Endothelial cell of umbilical vein (primary cell): ENCODE results near the gene COL18A1. TPM values are rescaled to one million over a fixed set of nuclear protein-coding genes. Genes with fewer than 3 reads are reported as not detected.

Experiments used
- Bru-seq: library from RNA; stranded (reverse); fragments of 400-500 nt; gene quantifications from one replicate; lab custom pipeline; 2021; lab: Mats Ljungman, UMichigan
- BruChase-seq, 2 experiments: library from RNA; stranded (reverse); fragments of 400-500 nt; gene quantifications; one replicate each; lab custom pipeline; 2021; lab: Mats Ljungman, UMichigan
- BruUV-seq: library from RNA; stranded (reverse); fragments of 400-500 nt; replicated peaks from 2 replicates; lab custom pipeline; 2021; lab: Mats Ljungman, UMichigan
- CTCF ChIA-PET: fragments of 300-600, 350-600 bp; sonication (Branson Sonifier 250); formaldehyde crosslinking; loops from one replicate; lab custom pipeline; 2021; ENCODE audit warnings: antibody characterized with exemption, inconsistent platforms; lab: Charles Lee
- POLR2A ChIA-PET: fragments of 300-600, 350-600 bp; sonication (Branson Sonifier 250); formaldehyde crosslinking; loops from one replicate; lab custom pipeline; 2021; ENCODE audit warnings: antibody characterized with exemption, inconsistent platforms; lab: Charles Lee
- DNase-seq: peaks from one replicate; pipeline ENCODE4 v3.0.0-alpha.2; 2011; ENCODE audit warnings: low read depth, low spot score
- FAIRE-seq: peaks from 2 replicates; lab custom pipeline; 2011; peaks lifted over from hg19 to GRCh38; lab: Jason Lieb, UNC
- H2AFZ ChIP-seq: 2 replicates; pipeline ENCODE4 v1.6.0; 2012; ENCODE audit warnings: low read depth, low read length, control low read depth, inconsistent platforms
- H3K27ac ChIP-seq: 2 replicates; pipeline ENCODE4 v1.5.1; 2011; ENCODE audit warnings: low read depth, mild to moderate bottlenecking, control low read depth, low read length, moderate library complexity; ENCODE audit not compliant: insufficient read depth
- H3K27me3 ChIP-seq, 2 experiments: 2 replicates each; pipeline versions ENCODE4 v1.6.0 to v1.6.1; 2011; ENCODE audit warnings: low read length in 2 of 2, mixed read lengths in 1 of 2; ENCODE audit not compliant: control insufficient read depth in 2 of 2, insufficient read depth in 2 of 2
- H3K36me3 ChIP-seq, 2 experiments: 2 replicates in 1 of 2; 3 replicates in 1 of 2; pipeline ENCODE4 v1.5.1; 2011; ENCODE audit warnings: low read length in 2 of 2, mild to moderate bottlenecking in 1 of 2, moderate library complexity in 1 of 2; ENCODE audit not compliant: control insufficient read depth in 2 of 2, insufficient read depth in 2 of 2; ENCODE audit errors: extremely low read depth in 1 of 2
- H3K4me1 ChIP-seq: 3 replicates; pipeline ENCODE4 v1.5.1; 2011; ENCODE audit warnings: mild to moderate bottlenecking, low read length; ENCODE audit not compliant: control insufficient read depth, insufficient read depth; ENCODE audit errors: extremely low read depth
- H3K4me2 ChIP-seq: 2 replicates; pipeline ENCODE4 v1.6.1; 2011; ENCODE audit warnings: low read length, control low read depth, mixed read lengths; ENCODE audit not compliant: insufficient read depth
- H3K4me3 ChIP-seq, 3 experiments: fragments of 200-600 bp in 1 of 3; sonication (generic), shearing (Covaris generic) in 1 of 3; replicated peaks in 1 of 3; 2 replicates each; pipeline ENCODE4 v1.5.1; 2011 to 2016; ENCODE audit warnings: control low read depth in 3 of 3, low read length in 3 of 3, mild to moderate bottlenecking in 2 of 3, inconsistent platforms in 1 of 3, low read depth in 1 of 3, moderate library complexity in 1 of 3; ENCODE audit not compliant: insufficient read depth in 1 of 3
- H3K79me2 ChIP-seq: 2 replicates; pipeline ENCODE4 v1.6.0; 2012; ENCODE audit warnings: low read length, inconsistent platforms; ENCODE audit not compliant: control insufficient read depth, insufficient read depth
- H3K9ac ChIP-seq: replicated peaks from 2 replicates; pipeline ENCODE3; 2011; ENCODE audit warnings: low read length, control low read depth; ENCODE audit not compliant: insufficient read depth; ENCODE audit errors: extremely low read depth
- H3K9me1 ChIP-seq: replicated peaks from 3 replicates; pipeline ENCODE4 v1.6.0; 2011; ENCODE audit warnings: mild to moderate bottlenecking, low read length; ENCODE audit not compliant: control insufficient read depth, insufficient read depth; ENCODE audit errors: extremely low read depth
- H3K9me3 ChIP-seq: replicated peaks from 2 replicates; pipeline ENCODE4 v1.5.1; 2012; ENCODE audit warnings: low read length, inconsistent platforms; ENCODE audit not compliant: control insufficient read depth, insufficient read depth
- H4K20me1 ChIP-seq: replicated peaks from 2 replicates; pipeline ENCODE3; 2011; ENCODE audit warnings: mild to moderate bottlenecking, low read length; ENCODE audit not compliant: control insufficient read depth, insufficient read depth; ENCODE audit errors: extremely low read depth
- CTCF ChIP-seq, 2 donors: IDR thresholded peaks; 1 replicate in 1 of 2; 2 replicates in 1 of 2; pipeline ENCODE4 v1.5.1; 2011; ENCODE audit warnings: low read length in 2 of 2, mild to moderate bottlenecking in 2 of 2, moderate library complexity in 2 of 2, control low read depth in 1 of 2, inconsistent platforms in 1 of 2, low read depth in 1 of 2; ENCODE audit not compliant: insufficient read depth in 1 of 2; ENCODE audit errors: extremely low read depth in 1 of 2
- EZH2 ChIP-seq: IDR thresholded peaks from 2 replicates; pipeline ENCODE4 v1.6.1; 2012; ENCODE audit warnings: borderline replicate concordance, low read depth, mild to moderate bottlenecking, moderate library complexity, low read length, inconsistent platforms; ENCODE audit not compliant: severe bottlenecking
- MYC ChIP-seq: IDR thresholded peaks from one replicate; pipeline ENCODE4 v1.6.1; 2011; ENCODE audit warnings: mild to moderate bottlenecking, low read depth, low read length
- dilution Hi-C: fragments of 300-500 bp; cut with MboI; formaldehyde crosslinking; loops from one replicate; pipeline ENCODE4 v1.15.0; 2019; ENCODE audit warnings: low sequenced_read_pairs; ENCODE audit not compliant: extremely low pct_ligation_motif_present
- intact Hi-C: fragments of 100-400 bp; cut with micrococcal nuclease; formaldehyde crosslinking; loops from one replicate; pipeline ENCODE4 v1.10.0; 2022
- long read RNA-seq: library from polyadenylated mRNA; stranded (forward); transcript quantifications from one replicate; pipeline ENCODE4 v2.0.0, GENCODE V29; 2021
- polyA minus RNA-seq, 3 experiments: library from RNA; depleted of rRNA, polyadenylated mRNA; stranded (reverse); fragments of >200 nt; gene quantifications; 1 replicate in 1 of 3; 2 replicates in 2 of 3; pipeline ENCODE4 v1.2.3, GENCODE V29; 2011
- polyA plus RNA-seq, 4 experiments: library from polyadenylated mRNA; depleted of rRNA in 3 of 4; stranded (reverse) in 3 of 4; unstranded in 1 of 4; fragments of >200 nt; gene quantifications; 2 replicates each; pipeline versions ENCODE4 v1.2.1 to v1.2.3, GENCODE V29; 2011 to 2012; ENCODE audit warnings: missing spikeins in 1 of 4
- total RNA-seq: library from RNA; stranded (reverse); gene quantifications from 2 replicates; pipeline ENCODE4 v1.2.3, GENCODE V29; 2021

The COL18A1 gene
- total RNA-seq (252 and 274 TPM in 2 replicates), polyA plus RNA-seq (198 and 296 TPM in 2 replicates), polyA minus RNA-seq (51.4 and 59.0 TPM in 2 replicates), Bru-seq, nascent RNA (percentile 68 among the genes with signal in this experiment), BruChase-seq, experiment 1, labeled RNA remaining after a 6-hour chase (percentile 90 among the genes with signal in this experiment), BruChase-seq, experiment 2, labeled RNA remaining after a 2-hour chase (percentile 86 among the genes with signal in this experiment)
- 141 and 210 TPM in 2 replicates for polyA plus RNA-seq (2011; cell fraction: cytosol; rRNA removed)
- polyA plus RNA-seq (2011; cell fraction: nucleus; rRNA removed) = 261 and 289 TPM in 2 replicates
- 99.3 and 197 TPM in 2 replicates for polyA plus RNA-seq (2012)
- polyA minus RNA-seq (2011; cell fraction: cytosol; rRNA and poly(A)+ RNA removed) = not detected
- 37.0 and 65.1 TPM in 2 replicates for polyA minus RNA-seq (2011; cell fraction: nucleus; rRNA and poly(A)+ RNA removed)
- long read RNA-seq, full-length matches to known transcripts = 257 of 691 reads
- long read RNA-seq, partial matches to known transcripts = 286 of 691 reads
- long read RNA-seq, other reads (novel, unspliced or antisense) = 148 of 691 reads

DNA sequence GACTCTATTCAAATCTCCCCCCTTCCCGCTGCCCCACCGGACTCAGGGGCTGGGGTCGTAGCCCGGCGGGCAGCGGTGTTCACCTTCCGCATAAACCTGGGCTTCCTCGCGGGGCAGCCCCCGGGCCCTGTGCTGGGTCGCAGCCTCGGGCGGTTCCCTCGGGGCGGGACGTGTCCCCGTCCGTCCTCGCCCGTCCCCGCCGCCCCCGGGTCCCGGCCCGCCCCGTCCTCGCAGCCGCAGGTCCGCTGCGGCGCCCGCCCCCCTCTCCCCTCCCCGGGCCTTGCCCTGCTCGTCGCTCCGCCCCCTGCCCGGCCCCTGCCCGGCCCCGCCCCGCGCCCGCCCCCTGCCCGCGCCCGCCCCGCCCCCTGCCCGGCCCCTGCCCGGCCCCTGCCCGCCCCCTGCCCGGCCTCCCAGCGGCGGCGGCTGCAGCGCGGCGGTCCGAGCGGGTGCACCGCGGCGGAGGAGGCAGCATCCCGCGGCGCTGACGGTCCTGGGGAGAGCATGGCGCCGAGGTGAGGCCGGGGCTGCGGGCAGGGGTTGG, at the start of gene COL18A1:
COL18A1 (plus strand) TSS at position 436 of the 541 bp plus-strand sequence; CDS start at position 502, 66 bp downstream.
- dilution Hi-C loops = no loop called here
- peak within 1 kb of the TSS; percentile 83 for H2AFZ ChIP-seq
- peak; percentile 57 for FAIRE-seq

More for the DNA sequence above, at the start of gene COL18A1:
- no peaks in the 10 kb centered on the region for H3K9me1 ChIP-seq
- intact Hi-C loops = loop anchor here (2.0 kb wide), 1 partner anchor 34 kb away; no protein-coding TSS in a partner anchor
- no peaks in the 10 kb centered on the region for H3K9me3 ChIP-seq
- CTCF ChIA-PET = no interaction called here
- peaks cover 18% of the 10 kb centered on the region for H3K4me1 ChIP-seq
- POLR2A ChIA-PET = no interaction called here
- TF ChIP-seq MYC (no peak), EZH2 (no peak), CTCF (IDR thresholded peaks at IDR 0.05; ENCODE audit: extremely low read depth in 1 of 2, insufficient read depth in 1 of 2, low read depth in 1 of 2, low read length in 2 of 2) (no peak)
- H3K36me3 ChIP-seq = peaks cover 0 to 3% of the 10 kb centered on the region in 2 experiments
- H3K9ac ChIP-seq = peak within 1 kb of the TSS; percentile 96
- no TSS peak for BruUV-seq
- H3K27ac ChIP-seq = peak within 1 kb of the TSS; percentile 95
- no peaks in the 10 kb centered on the region for H4K20me1 ChIP-seq
- peak within 1 kb of the TSS; percentile 84 for H3K4me2 ChIP-seq
- H3K27me3 ChIP-seq = no peaks in the 10 kb centered on the region
- H3K79me2 ChIP-seq = peaks cover 43% of the 10 kb centered on the region
- peak; percentile 39 for DNase-seq
- H3K4me3 ChIP-seq = peak within 1 kb of the TSS; percentile 72 to 87 (median 79)
